Adrenal gland (tissue), 12 donors: ENCODE measurements around the gene BLCAP. TPM values are rescaled to one million over a fixed set of nuclear protein-coding genes. Genes with fewer than 3 reads are reported as not detected.
A peak's percentile ranks its signal among the peaks of the same experiment; 100 is the strongest.
"Not testable (repeated sequence)": the region's sequence is repeated elsewhere in the genome, so short reads cannot be mapped to it uniquely, and the experiment has no call there.

Experiments
- DNase-seq, 7 donors: peaks; one replicate each; pipeline ENCODE4 v3.0.0-alpha.2; 2019 to 2020
- H3K27ac ChIP-seq, 5 donors: fragments of 200-600 bp; sonication (generic) in 4 of 5; 1 replicate in 3 of 5; 2 replicates in 2 of 5; pipeline versions ENCODE4 v1.5.1 to v1.8.0; 2016 to 2020; ENCODE audit warnings: mild to moderate bottlenecking in 1 of 5
- H3K27me3 ChIP-seq: fragments of 200-600 bp; 2 replicates; pipeline ENCODE4 v1.8.0; 2021
- H3K36me3 ChIP-seq, 2 donors: fragments of 200-600 bp; replicated peaks in 1 of 2; 1 replicate in 1 of 2; 2 replicates in 1 of 2; pipeline versions ENCODE4 v1.5.1 to v1.8.0; 2018 to 2022
- H3K4me1 ChIP-seq, 2 donors: fragments of 200-600 bp; replicated peaks in 1 of 2; 1 replicate in 1 of 2; 2 replicates in 1 of 2; pipeline versions ENCODE4 v1.5.1 to v1.8.0; 2018 to 2021
- H3K4me3 ChIP-seq, 4 donors: fragments of 200-600 bp; sonication (generic) in 3 of 4; one replicate each; pipeline ENCODE4 v1.5.1; 2016 to 2018
- H3K9me3 ChIP-seq, 3 donors: fragments of 200-600 bp; sonication (generic) in 1 of 3; replicated peaks in 1 of 3; 1 replicate in 2 of 3; 2 replicates in 1 of 3; pipeline versions ENCODE4 v1.5.1 to v1.8.0; 2016 to 2021
- POLR2A ChIP-seq, 2 donors: fragments of 450-650 bp; IDR thresholded peaks; one replicate each; pipeline ENCODE4 v1.6.1; 2017; ENCODE audit warnings: antibody characterized with exemption in 2 of 2, mild to moderate bottlenecking in 2 of 2, moderate library complexity in 1 of 2
- WGBS, 4 donors: extraction: QIAGEN DNeasy Blood & Tissue Kit in 2 of 4; methylation state at CpG; one replicate each; pipeline versions ENCODE4 v1.1.5 to v1.1.7; 2013 to 2017; 5-methylcytosine and 5-hydroxymethylcytosine counted together
- intact Hi-C, 2 donors: fragments of 100-400 bp; cut with DNase I; formaldehyde crosslinking; loops; one replicate each; pipeline versions ENCODE4 v1.14.1 to v1.15.0; 2022 to 2023
- polyA plus RNA-seq, 3 donors: library from polyadenylated mRNA; stranded (reverse); fragments of 200-250 nt in 2 of 3; fragments of 350-450 nt in 1 of 3; fragmentation: Illumina TruSeq in 1 of 3; extraction: RNeasy Lipid Tissue Mini Kit (QIAGEN cat#74804) in 1 of 3; gene quantifications; one replicate each; pipeline ENCODE4 v1.2.3, GENCODE V29; 2013 to 2014
- total RNA-seq, 9 donors: library from RNA; depleted of rRNA in 4 of 9; stranded (reverse); fragments of >200 nt in 4 of 9; fragments of 120-200 nt in 1 of 9; fragmentation: NEBNext Ultra II Directional in 1 of 9; extraction: Animal tissue kit (Norgen Biotek cat#: 25700) in 1 of 9; gene quantifications; one replicate each; pipeline versions ENCODE4 v1.1.0 to v1.2.4, GENCODE V29; 2013 to 2023
- TF ChIP-seq, protein P1 (sequence below), 6 experiments: fragments of 450-650 bp in 4 of 6; fragments of 200-600 bp in 2 of 6; sonication (generic) in 1 of 6; IDR thresholded peaks; 1 replicate in 5 of 6; 2 replicates in 1 of 6; pipeline versions ENCODE4 v1.5.1 to v1.8.0; 2016 to 2021; ENCODE audit warnings: antibody characterized with exemption in 6 of 6, mild to moderate bottlenecking in 2 of 6, moderate library complexity in 1 of 6
- donor health status: healthy with polysubstance abuse.
- donor health status: Bipolar disorder and iron deficiency.
- donor health status: DM: yes; HTN: yes; CAD: no.
- donor health status: DM: no; HTN: no; CAD: no.
- donor health status: DM: no; HTN: no; CAD: no.
- donor health status: DM: yes; HTN: yes; CAD: no.

BLCAP gene
- total and polyA plus RNA-seq, 12 donors: 50.2 to 105 (median 68.4) TPM

DNA sequence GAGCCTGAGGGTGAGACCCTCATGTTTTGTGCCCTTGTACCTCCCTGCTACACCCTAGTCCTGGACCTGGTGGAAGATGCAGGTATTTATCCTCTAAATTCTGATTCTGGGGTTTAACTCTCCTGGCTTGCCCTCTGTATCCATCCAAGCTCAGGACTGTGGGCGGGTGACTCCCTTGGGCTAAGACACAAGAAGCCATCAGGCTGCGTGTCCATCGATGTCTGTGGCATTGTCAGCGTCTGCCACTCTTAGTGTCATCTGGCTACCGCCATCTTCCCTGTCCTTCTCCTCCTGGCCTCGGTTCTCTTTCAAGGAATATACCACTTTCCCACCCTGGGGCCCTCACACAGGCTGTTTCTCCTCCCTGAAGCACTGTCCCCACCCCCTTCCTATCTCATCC lies 28.9 kb upstream of the BLCAP start:
- H3K36me3 ChIP-seq: no peaks in the 10 kb centered on the region
- no peaks in the 10 kb centered on the region for H3K9me3 ChIP-seq
- no peak overlapping the region for H3K4me3 ChIP-seq
- TF ChIP-seq, protein P1, sequence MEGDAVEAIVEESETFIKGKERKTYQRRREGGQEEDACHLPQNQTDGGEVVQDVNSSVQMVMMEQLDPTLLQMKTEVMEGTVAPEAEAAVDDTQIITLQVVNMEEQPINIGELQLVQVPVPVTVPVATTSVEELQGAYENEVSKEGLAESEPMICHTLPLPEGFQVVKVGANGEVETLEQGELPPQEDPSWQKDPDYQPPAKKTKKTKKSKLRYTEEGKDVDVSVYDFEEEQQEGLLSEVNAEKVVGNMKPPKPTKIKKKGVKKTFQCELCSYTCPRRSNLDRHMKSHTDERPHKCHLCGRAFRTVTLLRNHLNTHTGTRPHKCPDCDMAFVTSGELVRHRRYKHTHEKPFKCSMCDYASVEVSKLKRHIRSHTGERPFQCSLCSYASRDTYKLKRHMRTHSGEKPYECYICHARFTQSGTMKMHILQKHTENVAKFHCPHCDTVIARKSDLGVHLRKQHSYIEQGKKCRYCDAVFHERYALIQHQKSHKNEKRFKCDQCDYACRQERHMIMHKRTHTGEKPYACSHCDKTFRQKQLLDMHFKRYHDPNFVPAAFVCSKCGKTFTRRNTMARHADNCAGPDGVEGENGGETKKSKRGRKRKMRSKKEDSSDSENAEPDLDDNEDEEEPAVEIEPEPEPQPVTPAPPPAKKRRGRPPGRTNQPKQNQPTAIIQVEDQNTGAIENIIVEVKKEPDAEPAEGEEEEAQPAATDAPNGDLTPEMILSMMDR (IDR thresholded peaks at IDR 0.05): no peak
- no peak for TF ChIP-seq POLR2A (IDR thresholded peaks at IDR 0.05)
- no peak overlapping the region for H3K27ac ChIP-seq
- 86 to 88% (median 87%) methylated on average over 6 of the region's 6 CpGs for WGBS, 4 donors
- intact Hi-C loops: no loop called here
- DNase-seq: peak in 2 of 7 donors; percentile 10 to 31
- H3K4me1 ChIP-seq: no peaks in the 10 kb centered on the region
- no peaks in the 10 kb centered on the region for H3K27me3 ChIP-seq

DNA sequence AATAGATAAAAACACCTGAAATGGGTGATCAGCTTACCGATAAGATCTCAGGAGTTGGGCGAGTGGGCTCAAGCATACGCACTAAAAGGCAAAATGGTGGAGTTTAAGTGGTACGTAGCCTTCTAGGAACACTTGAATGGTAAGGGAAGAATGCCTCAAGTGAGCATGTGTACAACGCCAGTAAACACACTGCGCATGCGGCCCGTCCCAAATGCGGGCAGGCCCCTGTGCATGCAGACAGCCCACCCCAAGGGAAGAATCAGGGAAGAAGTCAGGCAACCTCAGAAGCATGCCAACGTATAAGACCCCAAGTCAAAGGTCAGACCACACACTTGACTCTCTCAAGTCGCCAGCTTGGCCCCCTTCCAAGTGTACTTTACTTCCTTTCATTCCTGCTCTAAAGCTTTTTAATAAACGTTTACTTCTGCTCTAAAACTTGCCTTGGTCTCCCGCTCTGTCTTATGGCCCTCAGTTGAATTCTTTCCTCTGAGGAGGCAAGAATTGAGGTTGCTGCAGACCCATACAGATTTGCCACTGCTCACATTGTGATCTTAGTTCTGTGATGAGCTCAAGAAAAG lies 27.1 kb upstream of the BLCAP start:
- H3K4me3 ChIP-seq, H3K27me3 ChIP-seq, intact Hi-C loops, H3K4me1 ChIP-seq, H3K9me3 ChIP-seq, H3K27ac ChIP-seq, H3K36me3 ChIP-seq: not testable (repeated sequence)
- DNase-seq: peak in 2 of 7 donors; percentile 12 to 31
- WGBS, 4 donors: 72 to 78% (median 75%) methylated on average over 13 of the region's 13 CpGs

DNA sequence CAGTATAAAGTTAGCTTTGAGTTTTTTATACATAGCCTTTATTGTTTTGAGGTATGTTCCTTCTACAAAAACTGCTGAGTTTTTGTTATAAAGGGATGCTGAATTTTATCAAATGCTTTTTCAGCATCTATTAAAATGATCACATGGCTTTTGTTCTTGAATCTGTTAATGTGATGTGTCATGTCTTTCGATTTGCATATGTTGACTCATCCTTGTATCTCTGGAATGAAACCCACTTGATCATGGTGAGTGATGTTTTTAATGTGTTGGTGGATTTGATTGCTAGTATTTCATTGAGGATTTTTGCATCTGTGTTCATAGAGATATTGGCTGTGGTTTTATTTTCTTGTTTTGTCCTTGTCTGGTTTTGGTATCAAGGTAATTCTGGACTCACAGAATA lies 24.7 kb upstream of the BLCAP start:
- H3K4me1 ChIP-seq: no peaks in the 10 kb centered on the region
- DNase-seq: no peak
- H3K27me3 ChIP-seq: no peaks in the 10 kb centered on the region
- no peak overlapping the region for H3K27ac ChIP-seq
- intact Hi-C loops: no loop called here
- no peaks in the 10 kb centered on the region for H3K36me3 ChIP-seq
- no peak overlapping the region for H3K4me3 ChIP-seq
- WGBS, 4 donors: 29 to 41% (median 41%) methylated on average over 1 of the region's 1 CpG
- H3K9me3 ChIP-seq: no peaks in the 10 kb centered on the region
- no peak for TF ChIP-seq POLR2A (IDR thresholded peaks at IDR 0.05)
- TF ChIP-seq, protein P1 (IDR thresholded peaks at IDR 0.05): no peak

DNA sequence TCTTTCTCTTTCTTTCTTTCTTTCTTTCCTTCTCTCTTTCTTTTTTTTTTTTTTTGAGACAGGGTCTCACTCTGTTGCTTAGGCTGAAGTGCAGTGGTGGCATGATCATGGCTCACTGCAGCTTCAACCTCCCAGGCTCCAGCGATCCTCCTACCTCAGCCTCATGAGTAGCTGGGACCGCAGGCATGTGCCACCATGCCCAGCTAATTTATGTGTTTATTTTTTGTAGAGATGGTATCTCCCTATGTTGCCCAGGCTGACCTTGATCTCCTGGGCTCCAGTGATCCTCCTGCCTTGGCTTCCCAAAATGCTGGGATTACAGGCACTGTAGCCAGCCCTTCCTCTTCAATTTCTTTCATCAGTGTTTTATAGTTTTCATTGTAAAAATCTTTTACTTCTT lies 24.0 kb upstream of the BLCAP start:
- H3K36me3 ChIP-seq, H3K4me1 ChIP-seq, H3K27me3 ChIP-seq, H3K27ac ChIP-seq, H3K9me3 ChIP-seq, intact Hi-C loops, H3K4me3 ChIP-seq: not testable (repeated sequence)
- WGBS, 4 donors: 57 to 70% (median 62%) methylated on average over 2 of the region's 2 CpGs
- peak in 2 of 7 donors; percentile 11 to 21 for DNase-seq

DNA sequence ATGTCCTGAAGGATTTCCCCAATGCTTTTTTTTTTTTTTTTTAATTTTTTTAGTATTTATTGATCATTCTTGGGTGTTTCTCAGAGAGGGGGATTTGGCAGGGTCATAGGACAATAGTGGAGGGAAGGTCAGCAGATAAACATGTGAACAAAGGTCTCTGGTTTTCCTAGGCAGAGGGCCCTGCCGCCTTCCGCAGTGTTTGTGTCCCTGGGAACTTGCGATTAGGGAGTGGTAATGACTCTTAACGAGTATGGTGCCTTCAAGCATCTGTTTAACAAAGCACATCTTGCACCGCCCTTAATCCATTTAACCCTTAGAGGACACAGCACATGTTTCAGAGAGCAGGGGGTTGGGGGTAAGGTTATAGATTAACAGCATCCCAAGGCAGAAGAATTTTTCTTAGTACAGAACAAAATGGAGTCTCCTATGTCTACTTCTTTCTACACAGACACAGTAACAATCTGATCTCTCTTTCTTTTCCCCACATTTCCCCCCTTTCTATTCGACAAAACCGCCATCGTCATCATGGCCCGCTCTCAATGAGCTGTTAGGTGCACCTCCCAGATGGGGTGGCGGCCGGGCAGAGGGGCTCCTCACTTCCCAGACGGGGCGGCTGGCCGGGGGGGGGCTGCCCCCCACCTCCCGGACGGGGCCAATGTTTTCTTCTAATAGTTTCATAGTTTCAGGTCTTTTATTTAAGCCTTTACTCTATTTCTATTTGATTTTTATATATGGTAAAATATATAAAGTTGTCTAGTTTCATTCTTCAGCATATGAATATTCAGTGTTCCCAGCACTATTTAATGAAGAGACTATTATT lies 22.6 kb upstream of the BLCAP start:
- 70 to 77% (median 73%) methylated on average over 11 to 16 of the region's 16 CpGs for WGBS, 4 donors
- H3K4me1 ChIP-seq, H3K9me3 ChIP-seq, DNase-seq, H3K27ac ChIP-seq, H3K36me3 ChIP-seq, H3K4me3 ChIP-seq, intact Hi-C loops, H3K27me3 ChIP-seq: not testable (repeated sequence)

DNA sequence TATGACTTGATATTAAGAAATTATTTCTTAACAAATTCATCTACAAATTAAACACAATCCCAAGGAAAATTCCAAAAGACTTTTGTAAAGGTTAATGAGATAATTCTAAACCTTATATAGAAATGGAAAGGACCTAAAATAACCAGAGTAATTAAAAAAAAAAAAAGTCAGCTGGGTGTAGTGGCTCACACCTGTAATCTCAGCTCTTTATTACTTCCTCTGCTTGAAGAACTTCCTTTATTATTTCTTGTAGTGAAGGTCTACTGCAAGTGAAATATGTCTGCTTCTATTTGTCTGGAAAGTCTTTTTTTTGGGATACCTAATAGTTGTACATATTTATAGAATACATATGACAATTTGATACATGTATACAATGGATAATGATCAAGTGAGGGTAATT lies 20.2 kb upstream of the BLCAP start:
- Histone ChIP-seq H3K9me3 (no peaks in the 10 kb centered on the region), H3K4me1 (peaks cover 0 to 4% of the 10 kb centered on the region in 2 donors), H3K27me3 (no peaks in the 10 kb centered on the region), H3K36me3 (no peaks in the 10 kb centered on the region), H3K4me3 (no peak overlapping the region), H3K27ac (no peak overlapping the region)
- DNase-seq: no peak
- intact Hi-C loops: no loop called here
- no peak for TF ChIP-seq POLR2A (IDR thresholded peaks at IDR 0.05)
- TF ChIP-seq, protein P1 (IDR thresholded peaks at IDR 0.05): no peak
